Coronary artery (tissue), 2 donors: ENCODE data around the gene AGXT2.

Experiments used
- DNase-seq: peaks from one replicate; pipeline ENCODE4 v3.0.0-alpha.2; 2017; ENCODE audit warnings: low spot score
- H3K27ac ChIP-seq, 2 donors: fragments of 200-600 bp; sonication (generic); one replicate each; pipeline ENCODE4 v1.5.1; 2016 to 2019
- H3K4me3 ChIP-seq: fragments of 200-600 bp; sonication (generic); 2 replicates; pipeline ENCODE4 v1.5.1; 2016; ENCODE audit warnings: mild to moderate bottlenecking, moderate library complexity
- CTCF ChIP-seq: fragments of 200-600 bp; sonication (generic); IDR thresholded peaks from one replicate; pipeline ENCODE4 v1.5.1; 2019; ENCODE audit warnings: antibody characterized with exemption

Gene AGXT2

GRCh38 chr5:35067985-35068384 is 20.2 kb upstream of the AGXT2 start:
- Histone ChIP-seq H3K4me3 (no peak overlapping the region), H3K27ac (no peak overlapping the region)
- no peak for TF ChIP-seq CTCF
- DNase-seq, result no peak

- no peak for TF ChIP-seq CTCF
- no peak for DNase-seq
- Histone ChIP-seq H3K27ac (no peak overlapping the region), H3K4me3 (no peak overlapping the region)
Measured at GRCh38 chr5:35066260-35066795, 18.6 kb upstream of the AGXT2 start.

GRCh38 chr5:35063414-35063813 is 15.7 kb upstream of the AGXT2 start:
- no peak overlapping the region for H3K4me3 ChIP-seq
- no peak for TF ChIP-seq CTCF

GRCh38 chr5:35061211-35061770 is 13.5 kb upstream of the AGXT2 start:
- TF ChIP-seq CTCF, result no peak
- no peak overlapping the region for H3K27ac ChIP-seq
- no peak overlapping the region for H3K4me3 ChIP-seq
- no peak for DNase-seq

More at GRCh38 chr5:35063414-35063813, 15.7 kb upstream of the AGXT2 start:
- H3K27ac ChIP-seq, result no peak overlapping the region
- DNase-seq, result no peak

GRCh38 chr5:35060236-35060635 is 12.5 kb upstream of the AGXT2 start:
- Histone ChIP-seq H3K27ac (no peak overlapping the region), H3K4me3 (no peak overlapping the region)
- no peak for DNase-seq
- TF ChIP-seq CTCF, result no peak

- Histone ChIP-seq H3K4me3 (no peak overlapping the region), H3K27ac (no peak overlapping the region)
- TF ChIP-seq CTCF, result no peak
- no peak for DNase-seq
Measured at GRCh38 chr5:35059251-35059650, 11.5 kb upstream of the AGXT2 start.

- no peak overlapping the region for H3K4me3 ChIP-seq
- no peak for TF ChIP-seq CTCF
- H3K27ac ChIP-seq, result no peak overlapping the region
- no peak for DNase-seq
Measured at GRCh38 chr5:35058374-35058788, 10.6 kb upstream of the AGXT2 start.
